ENCODE data around the gene RBM12. TPM values are rescaled to one million over a fixed set of nuclear protein-coding genes. Genes with fewer than 3 reads are reported as not detected.

RBM12 gene
- total and polyA plus RNA-seq, 8 donors = 6.2 to 46.7 (median 23.9) TPM

DNA sequence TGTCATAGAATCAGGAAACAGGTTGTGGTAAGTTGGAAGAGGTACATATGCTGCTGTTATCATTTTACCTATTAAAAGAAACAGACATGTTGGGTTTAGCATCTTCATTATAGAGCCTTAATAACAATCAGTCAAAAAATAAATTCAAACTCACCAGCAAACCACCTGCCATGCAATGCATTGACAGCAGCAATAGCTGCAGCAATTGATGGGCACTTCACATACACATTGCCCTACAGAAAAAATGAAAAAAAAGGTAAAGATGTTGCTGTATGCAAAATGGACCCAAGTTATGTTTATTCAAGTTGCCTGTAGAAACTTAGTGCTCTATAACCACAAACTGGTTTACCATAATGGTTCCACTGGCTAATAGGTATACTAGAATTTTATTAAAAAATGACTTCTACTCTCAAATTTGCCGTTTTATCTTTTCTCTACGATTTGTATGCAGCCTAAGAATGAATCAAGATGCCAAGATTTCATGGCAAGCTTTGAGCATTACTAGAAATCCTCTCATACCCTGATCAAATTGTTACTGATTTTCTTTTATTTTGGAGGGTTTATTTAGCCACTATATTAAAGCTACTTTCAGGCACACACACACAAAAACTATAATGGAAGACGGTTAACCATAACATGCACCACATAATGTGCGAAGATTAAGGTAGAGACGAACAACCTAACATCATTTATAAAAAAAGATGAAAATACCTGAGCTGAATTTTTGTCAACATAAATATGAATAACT is 40.0 kb upstream of the RBM12 start:
- Histone ChIP-seq H3K27me3 (no peaks in the 10 kb centered on the region), H3K9me3 (no peaks in the 10 kb centered on the region), H3K36me3 (peaks cover 9 to 64% (median 40%) of the 10 kb centered on the region in 3 donors), H3K27ac (no peak overlapping the region), H3K4me1 (peaks cover 0 to 8% (median 6%) of the 10 kb centered on the region in 3 donors), H3K4me3 (no peak overlapping the region)
- DNase-seq (no peak), ATAC-seq (no peak), FAIRE-seq (no peak)
- intact Hi-C loops (cut with DNase I) = no loop called here
- TF ChIP-seq, protein P1, sequence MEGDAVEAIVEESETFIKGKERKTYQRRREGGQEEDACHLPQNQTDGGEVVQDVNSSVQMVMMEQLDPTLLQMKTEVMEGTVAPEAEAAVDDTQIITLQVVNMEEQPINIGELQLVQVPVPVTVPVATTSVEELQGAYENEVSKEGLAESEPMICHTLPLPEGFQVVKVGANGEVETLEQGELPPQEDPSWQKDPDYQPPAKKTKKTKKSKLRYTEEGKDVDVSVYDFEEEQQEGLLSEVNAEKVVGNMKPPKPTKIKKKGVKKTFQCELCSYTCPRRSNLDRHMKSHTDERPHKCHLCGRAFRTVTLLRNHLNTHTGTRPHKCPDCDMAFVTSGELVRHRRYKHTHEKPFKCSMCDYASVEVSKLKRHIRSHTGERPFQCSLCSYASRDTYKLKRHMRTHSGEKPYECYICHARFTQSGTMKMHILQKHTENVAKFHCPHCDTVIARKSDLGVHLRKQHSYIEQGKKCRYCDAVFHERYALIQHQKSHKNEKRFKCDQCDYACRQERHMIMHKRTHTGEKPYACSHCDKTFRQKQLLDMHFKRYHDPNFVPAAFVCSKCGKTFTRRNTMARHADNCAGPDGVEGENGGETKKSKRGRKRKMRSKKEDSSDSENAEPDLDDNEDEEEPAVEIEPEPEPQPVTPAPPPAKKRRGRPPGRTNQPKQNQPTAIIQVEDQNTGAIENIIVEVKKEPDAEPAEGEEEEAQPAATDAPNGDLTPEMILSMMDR (IDR thresholded peaks at IDR 0.05) = no peak
- 80 to 83% methylated on average over 5 of the region's 5 CpGs for WGBS, 2 donors

DNA sequence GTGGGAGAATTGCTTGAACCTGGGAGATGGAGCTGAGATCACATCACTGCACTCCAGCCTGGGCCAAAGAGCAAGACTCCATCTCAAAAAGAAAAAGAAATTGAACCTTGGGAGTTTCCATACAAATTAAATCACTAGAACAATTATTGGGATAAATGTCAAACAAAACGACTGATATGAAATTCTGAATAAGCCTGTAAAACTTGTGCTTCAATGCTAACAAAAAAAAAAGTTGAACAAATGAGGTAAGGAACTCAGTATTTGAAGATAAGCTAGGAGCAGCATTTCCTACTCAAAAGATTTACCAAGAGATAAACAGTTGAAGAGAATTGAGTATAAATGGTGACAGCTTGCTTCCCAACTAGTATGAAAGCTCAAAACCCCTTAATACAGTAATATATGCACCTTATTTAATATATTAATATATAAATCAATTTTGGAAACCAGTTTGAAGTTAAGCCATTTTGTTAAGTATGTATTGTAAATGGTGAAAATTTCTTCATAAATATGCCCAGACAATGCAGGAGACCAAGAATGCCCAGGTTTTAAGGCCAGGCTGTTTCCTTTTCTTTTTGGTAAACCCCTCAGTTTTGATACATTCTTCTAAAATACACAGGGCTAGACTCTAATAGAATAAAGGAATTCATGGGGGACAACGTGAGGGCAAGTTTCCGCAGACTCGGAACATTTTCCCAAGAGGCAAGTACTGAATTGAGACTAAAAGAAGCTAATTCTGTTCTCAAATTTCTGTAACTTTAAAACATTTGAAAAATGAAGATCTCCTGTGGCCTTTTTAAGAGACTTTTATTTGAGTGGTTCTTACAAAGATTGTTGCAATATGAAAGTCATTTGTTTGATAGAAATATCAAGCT is 38.4 kb upstream of the RBM12 start:
- intact Hi-C loops (cut with DNase I) = no loop called here
- H3K4me1 ChIP-seq = peaks cover 0 to 12% (median 6%) of the 10 kb centered on the region in 3 donors
- FAIRE-seq = no peak
- ATAC-seq = no peak
- H3K4me3 ChIP-seq = no peak overlapping the region
- H3K36me3 ChIP-seq = peaks cover 9 to 50% (median 40%) of the 10 kb centered on the region in 3 donors
- H3K27ac ChIP-seq = no peak overlapping the region
- no peaks in the 10 kb centered on the region for H3K27me3 ChIP-seq
- no peak for DNase-seq
- TF ChIP-seq, protein P1 (IDR thresholded peaks at IDR 0.05) = no peak
- 68 to 78% methylated on average over 4 of the region's 4 CpGs for WGBS, 2 donors
- H3K9me3 ChIP-seq = no peaks in the 10 kb centered on the region

DNA sequence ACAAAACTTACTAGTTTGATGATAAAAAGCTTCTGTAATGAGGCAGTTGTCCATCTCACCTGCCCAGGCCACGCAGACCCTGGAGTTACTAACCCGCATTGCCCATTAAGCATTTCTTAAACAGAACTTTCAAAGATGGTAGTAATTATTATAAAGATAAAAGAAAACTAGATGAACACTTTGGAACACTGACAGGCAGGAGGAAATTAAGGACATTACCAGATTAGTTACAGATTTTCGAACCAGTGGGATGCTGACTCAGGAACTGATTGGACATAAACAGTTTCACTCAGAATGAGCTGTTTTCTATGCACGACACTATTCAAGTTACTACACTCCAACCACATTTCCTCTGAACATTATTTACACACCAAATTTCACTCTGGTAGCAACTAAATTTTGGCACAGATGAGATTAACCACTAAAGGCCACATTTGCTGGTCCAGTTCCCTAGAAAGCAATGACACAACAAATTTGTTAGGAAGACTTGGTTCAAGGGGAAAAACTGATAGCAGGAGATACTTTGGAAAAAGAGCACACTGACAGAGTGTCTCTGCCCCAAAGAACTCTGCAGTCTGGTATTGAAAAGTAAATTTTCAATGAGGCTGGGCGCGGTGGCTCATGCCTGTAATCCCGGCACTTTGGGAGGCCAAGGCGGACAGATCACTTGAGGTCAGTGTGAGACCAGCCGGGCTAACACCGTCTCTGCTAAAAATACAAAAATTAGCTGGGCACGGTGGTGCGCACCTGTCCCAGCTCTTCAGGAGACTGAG is 37.5 kb upstream of the RBM12 start:
- Histone ChIP-seq H3K27ac (no peak overlapping the region), H3K27me3 (no peaks in the 10 kb centered on the region), H3K4me1 (peaks cover 0 to 15% (median 6%) of the 10 kb centered on the region in 3 donors), H3K36me3 (peaks cover 9 to 47% (median 39%) of the 10 kb centered on the region in 3 donors), H3K9me3 (no peaks in the 10 kb centered on the region), H3K4me3 (no peak overlapping the region)
- DNase-seq (no peak), FAIRE-seq (no peak), ATAC-seq (no peak)
- TF ChIP-seq, protein P1 (IDR thresholded peaks at IDR 0.05) = no peak
- WGBS, 2 donors = 85 to 87% methylated on average over 12 of the region's 12 CpGs
- intact Hi-C loops (cut with DNase I) = no loop called here

DNA sequence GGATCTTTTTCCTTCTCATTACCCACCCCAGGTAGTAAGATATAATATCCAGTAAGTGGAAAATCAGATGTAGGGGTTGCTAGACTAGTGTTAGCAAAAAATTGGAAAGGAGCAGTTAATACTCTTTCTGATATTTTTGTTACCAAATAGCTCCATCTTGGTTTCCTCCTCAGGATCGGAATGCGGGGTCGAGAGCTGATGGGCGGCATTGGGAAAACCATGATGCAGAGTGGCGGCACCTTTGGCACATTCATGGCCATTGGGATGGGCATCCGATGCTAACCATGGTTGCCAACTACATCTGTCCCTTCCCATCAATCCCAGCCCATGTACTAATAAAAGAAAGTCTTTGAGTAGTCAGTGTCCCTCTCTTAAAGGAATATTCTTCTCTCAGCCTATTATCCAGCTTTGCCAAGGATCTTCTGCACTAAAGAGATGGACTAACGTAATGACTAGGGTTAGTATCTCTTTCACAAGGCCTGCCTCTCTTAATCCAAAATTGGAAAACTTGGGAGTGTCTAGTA is 36.0 kb upstream of the RBM12 start:
- Histone ChIP-seq H3K27me3 (no peaks in the 10 kb centered on the region), H3K4me1 (peaks cover 0 to 15% (median 6%) of the 10 kb centered on the region in 3 donors), H3K27ac (no peak overlapping the region), H3K36me3 (peaks cover 9 to 34% (median 23%) of the 10 kb centered on the region in 3 donors), H3K9me3 (no peaks in the 10 kb centered on the region), H3K4me3 (peak overlapping the region in 1 of 4 donors; percentile 89)
- ATAC-seq (no peak), FAIRE-seq (no peak), DNase-seq (no peak)
- intact Hi-C loops (cut with DNase I) = no loop called here
- WGBS, 2 donors = 85 to 88% methylated on average over 7 of the region's 7 CpGs
- TF ChIP-seq, protein P1 (IDR thresholded peaks at IDR 0.05) = no peak

All from pancreas (tissue), 10 donors.